HG03064 (cell line): ENCODE data around the gene POLG.

Experiments used
- ATAC-seq: cut with Tn5 transposase; IDR thresholded peaks from one replicate; pipeline ENCODE4 v1.9.1; 2021; ENCODE audit warnings: low read depth; ENCODE audit not compliant: unreplicated experiment

The POLG gene

GRCh38 chr15:89329329-89330084, 5.1 kb downstream of the POLG start:
- ATAC-seq: no peak

DNA sequence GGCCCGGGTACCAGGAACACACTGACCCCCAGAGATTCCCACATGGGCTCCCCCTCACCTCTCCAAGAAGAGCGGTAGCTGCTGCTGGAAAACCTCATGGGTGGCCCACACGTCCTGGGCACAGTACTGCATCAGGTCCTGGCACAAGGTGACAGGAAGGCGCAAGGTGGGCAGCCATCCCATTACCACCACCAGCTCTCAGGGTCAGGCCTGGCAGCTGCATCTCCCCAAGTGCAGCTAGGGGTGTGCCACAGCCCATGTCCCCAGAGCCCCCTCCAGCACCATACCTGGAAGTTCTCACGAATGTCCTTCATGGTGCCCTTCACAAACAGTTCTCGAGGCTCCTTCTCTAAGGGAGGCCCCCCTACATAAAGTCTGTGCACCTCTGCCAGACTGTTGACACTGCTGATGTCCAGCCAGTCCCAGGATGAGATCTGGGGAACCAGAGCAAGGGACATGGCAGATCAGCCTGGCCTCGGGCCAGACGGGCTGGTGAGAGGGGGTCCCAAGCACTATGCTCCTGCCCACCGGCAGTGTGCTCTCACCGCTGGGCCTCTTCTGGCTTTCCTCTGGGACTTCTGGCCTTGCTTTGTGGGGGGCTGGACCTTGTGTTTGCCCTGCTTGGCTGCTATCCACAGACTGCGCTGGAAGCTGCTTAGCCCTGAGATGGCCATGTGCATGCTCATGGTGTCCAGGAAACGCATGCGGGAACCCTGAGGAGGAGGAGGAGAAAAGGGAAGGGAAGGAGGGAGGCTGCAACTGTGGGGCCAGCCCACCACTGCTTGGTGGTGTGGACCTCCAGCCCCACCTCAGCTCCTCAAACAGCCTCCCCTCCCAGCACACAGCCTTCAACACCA, 6.0 kb downstream of the POLG start:
- no peak for ATAC-seq

GRCh38 chr15:89327113-89327512, 7.5 kb downstream of the POLG start:
- ATAC-seq: no peak

- ATAC-seq: no peak
Measured at GRCh38 chr15:89326316-89326715, 8.3 kb downstream of the POLG start.

DNA sequence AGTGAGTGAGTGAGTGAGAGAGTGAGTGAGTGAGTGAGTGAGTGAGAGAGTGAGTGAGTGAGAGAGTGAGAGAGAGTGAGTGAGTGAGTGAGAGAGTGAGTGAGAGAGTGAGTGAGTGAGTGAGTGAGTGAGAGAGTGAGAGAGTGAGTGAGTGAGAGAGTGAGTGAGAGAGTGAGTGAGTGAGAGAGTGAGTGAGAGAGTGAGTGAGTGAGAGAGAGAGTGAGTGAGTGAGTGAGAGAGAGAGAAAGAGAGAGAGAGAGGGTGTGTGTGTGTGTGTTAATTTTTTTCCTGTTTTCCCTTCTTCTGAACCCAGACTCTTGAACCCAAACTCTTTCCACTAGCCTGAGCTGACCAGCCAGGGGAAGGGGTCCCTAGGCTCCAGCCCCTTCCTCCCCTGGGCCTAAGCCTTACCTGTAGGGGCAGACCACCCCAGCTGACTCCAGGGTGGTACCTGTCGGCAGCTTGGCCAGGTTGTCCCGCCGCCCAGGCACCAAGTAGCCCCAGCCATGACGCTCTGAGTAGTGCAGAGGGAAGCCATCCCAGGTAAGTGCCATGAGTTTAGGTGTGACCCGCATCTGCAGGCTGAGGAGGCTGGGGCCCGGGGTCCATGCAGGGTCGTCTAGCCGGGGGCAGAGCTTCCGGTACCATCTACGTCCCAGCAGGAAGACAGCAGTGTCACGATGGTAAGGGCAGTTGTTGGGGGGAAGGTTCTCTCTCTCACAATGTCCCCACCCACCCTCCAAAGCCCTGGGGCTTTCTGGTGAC, 9.4 kb downstream of the POLG start:
- no peak for ATAC-seq

- ATAC-seq: no peak
Measured at GRCh38 chr15:89323825-89324224, 10.8 kb downstream of the POLG start.

- no peak for ATAC-seq
Measured at GRCh38 chr15:89322822-89323221, 11.8 kb downstream of the POLG start.

GRCh38 chr15:89321521-89322410, 12.9 kb downstream of the POLG start:
- ATAC-seq: no peak

DNA sequence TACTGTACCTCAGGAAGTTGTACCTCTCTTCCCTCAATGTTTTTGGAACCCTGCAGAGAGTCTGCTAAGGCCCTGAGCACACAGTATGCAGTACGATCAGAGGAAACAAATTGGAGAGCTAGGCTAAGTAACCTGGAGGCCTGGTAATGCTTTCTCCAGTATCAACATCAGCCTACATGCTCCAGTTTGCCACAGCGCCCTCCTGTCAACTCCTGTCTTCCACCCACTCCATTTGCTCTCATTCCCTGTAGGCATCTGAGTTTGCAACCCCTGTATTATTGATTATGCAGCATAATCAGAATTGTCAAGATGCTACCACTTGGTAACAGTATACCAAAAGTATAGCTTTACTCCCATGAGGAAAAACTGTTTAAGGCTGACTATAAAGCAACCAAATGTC, 14.4 kb downstream of the POLG start:
- ATAC-seq: no peak

DNA sequence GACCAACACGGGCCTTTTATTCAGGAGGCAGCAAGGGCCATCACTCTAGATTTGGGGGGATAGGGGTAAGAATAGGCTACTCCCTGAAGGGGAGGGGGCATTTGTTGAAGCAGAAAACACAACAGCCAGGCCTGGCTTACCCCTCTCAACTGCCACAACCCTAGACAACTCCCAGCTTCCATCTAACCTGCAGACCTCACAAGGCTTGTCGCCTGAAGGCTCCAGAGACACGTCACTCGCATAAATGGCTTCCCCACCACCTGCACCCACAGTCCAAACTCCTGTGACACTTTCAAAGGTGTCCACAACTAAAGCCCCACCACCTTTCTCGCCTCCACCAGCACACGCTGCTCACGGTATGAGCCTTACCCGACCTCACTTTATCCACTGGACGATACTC, 14.9 kb downstream of the POLG start:
- no peak for ATAC-seq

- no peak for ATAC-seq
Measured at GRCh38 chr15:89317186-89317720, 17.4 kb downstream of the POLG start.

- no peak for ATAC-seq
Measured at GRCh38 chr15:89316504-89316903, 18.1 kb downstream of the POLG start.

GRCh38 chr15:89315375-89315929, 19.2 kb downstream of the POLG start:
- no peak for ATAC-seq

DNA sequence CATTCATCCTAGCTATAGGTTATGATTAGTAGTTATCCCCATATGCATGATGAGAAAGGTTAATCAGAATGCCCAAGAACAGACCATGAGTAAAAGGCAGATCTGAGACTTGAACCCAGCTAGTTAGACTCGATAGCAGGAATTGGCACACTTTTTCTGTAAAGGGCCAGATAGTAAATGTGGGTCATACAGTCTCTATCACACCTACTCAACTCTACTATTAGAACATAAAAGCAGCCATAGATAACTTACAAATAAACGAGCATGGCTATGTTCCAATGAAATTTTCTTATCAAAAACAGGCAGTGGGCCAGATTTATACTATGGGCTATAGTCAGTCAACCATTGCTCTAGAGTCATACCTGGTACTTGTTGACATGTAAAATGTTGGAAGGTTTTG, 24.6 kb downstream of the POLG start:
- no peak for ATAC-seq

DNA sequence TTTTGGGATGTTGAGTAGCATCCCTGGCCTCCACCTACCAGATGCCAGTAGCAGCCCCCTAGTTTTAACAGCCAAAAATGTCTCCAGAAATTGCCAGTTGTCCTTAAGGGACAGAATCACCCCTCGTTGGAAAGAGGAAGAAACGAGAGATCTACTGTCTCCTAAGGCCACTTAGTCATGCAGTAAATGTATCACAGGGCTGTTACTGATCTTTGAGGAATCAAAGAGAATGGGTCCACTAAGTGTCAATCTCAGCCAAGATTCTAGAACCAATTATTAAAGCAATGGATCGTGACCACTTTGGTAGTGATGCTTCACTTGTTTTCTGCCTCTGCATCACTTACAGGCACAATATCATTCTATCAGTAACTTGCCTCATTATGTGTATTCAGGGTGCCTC, 26.4 kb downstream of the POLG start:
- ATAC-seq: no peak

DNA sequence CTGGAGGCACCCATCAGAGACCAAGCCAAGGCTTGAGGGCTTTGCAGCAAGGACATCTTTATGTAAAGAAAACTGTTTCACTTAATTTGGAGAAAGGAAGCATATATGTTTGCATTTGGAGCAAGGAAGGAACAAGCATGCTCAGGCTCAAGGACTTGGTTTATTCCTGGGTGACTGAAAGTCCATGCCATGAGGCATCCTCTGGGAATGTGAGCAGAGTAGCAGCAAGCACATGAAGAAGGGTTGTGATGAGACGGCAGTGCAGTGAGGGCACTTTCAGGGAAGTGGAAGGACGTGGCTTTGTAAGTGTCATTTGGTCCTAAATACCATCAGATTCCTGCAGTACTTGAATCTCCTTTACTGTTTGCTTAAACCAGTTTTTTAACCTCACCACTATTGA, 26.8 kb downstream of the POLG start:
- no peak for ATAC-seq

DNA sequence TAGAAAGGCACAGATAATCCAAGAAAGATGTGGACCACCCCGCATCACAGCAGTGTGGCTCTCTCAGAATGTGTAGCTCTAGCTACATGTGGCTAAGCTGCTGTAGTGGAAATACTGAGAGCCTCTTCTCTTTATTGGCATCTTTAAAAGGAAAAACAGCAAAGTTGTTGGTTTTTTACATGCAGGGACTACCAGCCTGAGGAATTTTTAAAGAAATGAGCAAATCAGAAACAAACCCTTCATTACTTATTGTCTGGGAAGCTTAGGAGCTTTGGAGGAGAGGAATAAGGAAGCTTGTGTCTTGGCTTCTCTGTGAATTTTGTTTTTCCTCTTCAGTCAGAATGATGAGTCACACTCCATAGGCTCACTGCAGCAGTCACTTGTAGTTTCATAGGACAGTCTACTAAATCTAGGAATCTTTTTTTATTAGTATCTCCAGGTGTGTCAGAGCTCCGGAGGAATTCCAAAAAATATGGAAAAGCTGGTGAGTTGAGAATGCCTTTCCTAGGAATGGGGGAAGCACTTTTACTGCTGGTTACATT, 27.5 kb downstream of the POLG start:
- no peak for ATAC-seq

GRCh38 chr15:89305395-89305794, 29.2 kb downstream of the POLG start:
- ATAC-seq: no peak

DNA sequence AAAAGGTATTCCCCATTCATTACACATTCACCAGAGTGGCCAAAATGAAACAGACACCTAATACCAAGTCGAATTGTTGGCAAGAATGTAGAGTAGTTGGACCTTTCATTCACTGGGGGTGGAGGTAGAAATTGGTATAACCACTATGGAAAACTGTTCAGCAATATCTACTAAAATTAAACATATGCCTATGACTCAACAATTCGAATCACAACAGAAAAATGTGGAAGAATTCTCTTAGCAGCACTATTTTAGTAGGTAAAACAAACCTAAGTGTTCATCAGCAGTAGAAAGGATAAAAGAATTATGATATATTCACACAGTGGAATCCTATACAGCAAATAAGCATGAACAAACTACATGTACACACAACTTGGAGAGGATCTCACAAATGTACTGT, 30.6 kb downstream of the POLG start:
- ATAC-seq: no peak
